ENCODE data around the gene PHYKPL. TPM values are rescaled to one million over a fixed set of nuclear protein-coding genes. Genes with fewer than 3 reads are reported as not detected.
"Not testable (repeated sequence)": the region's sequence is repeated elsewhere in the genome, so short reads cannot be mapped to it uniquely, and the experiment has no call there.

Gene PHYKPL
- total RNA-seq, 1 experiment from 2014 or later, result 41.7 TPM

DNA sequence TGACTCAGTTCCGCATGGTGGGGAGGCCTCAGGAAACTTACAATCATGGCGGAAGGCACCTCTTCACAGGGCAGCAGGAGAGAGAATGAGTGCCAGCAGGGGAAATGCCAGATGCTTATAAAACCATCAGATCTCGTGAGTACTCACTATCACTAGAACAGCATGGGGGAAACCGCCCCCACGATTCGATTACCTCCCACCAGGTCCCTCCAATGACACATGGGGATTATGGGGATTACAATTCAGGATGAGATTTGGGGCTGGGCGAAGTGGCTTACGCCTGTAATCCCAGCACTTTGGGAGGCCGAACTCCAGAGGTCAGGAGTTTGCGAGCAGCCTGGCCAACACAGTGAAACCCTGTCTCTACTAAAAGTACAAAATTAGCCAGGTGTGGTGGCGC is 34.5 kb downstream of the PHYKPL start:
- not testable (repeated sequence) for ATAC-seq, H3K9me3 Mint-ChIP-seq, H3K4me3 Mint-ChIP-seq, H3K27ac Mint-ChIP-seq, H3K36me3 Mint-ChIP-seq
- ChIA-PET CTCF (interaction anchor here (0.6 to 0.7 kb wide), 3 partner anchors 12 to 26 kb away, joined by 3 to 4 read pairs (median 3); no protein-coding TSS in a partner anchor), POLR2A (interaction anchor here (0.7 kb wide), 1 partner anchor 44 kb away, joined by 11 read pairs; the partner anchor contains the start of gene NHP2)
- peak; percentile 0 for DNase-seq (ENCODE audit: low spot score)
- Mint-ChIP-seq H3K27me3 (ENCODE audit: low read depth) (peaks cover 20% of the 10 kb centered on the region), H3K4me1 (peaks cover 23% of the 10 kb centered on the region)

DNA sequence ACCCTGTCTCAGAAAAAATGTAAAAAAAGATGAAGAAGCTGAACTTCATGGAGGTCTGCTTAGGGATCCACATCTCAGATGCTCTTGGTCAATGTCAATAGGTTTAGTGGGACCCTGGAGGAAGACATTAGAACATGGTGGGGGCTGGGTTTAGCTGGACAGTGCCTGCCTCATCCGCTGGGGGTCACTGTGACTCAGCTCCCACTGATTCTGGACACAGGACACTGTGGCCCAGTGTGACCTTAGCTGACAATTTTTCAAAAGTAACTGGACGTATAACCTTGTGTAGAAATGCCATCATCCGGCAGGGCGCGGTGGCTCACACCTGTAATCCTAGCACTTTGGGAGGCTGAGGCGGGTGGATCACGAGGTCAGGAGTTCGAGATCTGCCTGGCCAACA is 35.6 kb downstream of the PHYKPL start:
- Mint-ChIP-seq H3K4me1 (peaks cover 23% of the 10 kb centered on the region), H3K27ac (no peak overlapping the region), H3K27me3 (ENCODE audit: low read depth) (peaks cover 18% of the 10 kb centered on the region), H3K36me3 (peaks cover 14% of the 10 kb centered on the region), H3K4me3 (no peak overlapping the region), H3K9me3 (peaks cover 13% of the 10 kb centered on the region)
- TF ChIP-seq, protein P1, sequence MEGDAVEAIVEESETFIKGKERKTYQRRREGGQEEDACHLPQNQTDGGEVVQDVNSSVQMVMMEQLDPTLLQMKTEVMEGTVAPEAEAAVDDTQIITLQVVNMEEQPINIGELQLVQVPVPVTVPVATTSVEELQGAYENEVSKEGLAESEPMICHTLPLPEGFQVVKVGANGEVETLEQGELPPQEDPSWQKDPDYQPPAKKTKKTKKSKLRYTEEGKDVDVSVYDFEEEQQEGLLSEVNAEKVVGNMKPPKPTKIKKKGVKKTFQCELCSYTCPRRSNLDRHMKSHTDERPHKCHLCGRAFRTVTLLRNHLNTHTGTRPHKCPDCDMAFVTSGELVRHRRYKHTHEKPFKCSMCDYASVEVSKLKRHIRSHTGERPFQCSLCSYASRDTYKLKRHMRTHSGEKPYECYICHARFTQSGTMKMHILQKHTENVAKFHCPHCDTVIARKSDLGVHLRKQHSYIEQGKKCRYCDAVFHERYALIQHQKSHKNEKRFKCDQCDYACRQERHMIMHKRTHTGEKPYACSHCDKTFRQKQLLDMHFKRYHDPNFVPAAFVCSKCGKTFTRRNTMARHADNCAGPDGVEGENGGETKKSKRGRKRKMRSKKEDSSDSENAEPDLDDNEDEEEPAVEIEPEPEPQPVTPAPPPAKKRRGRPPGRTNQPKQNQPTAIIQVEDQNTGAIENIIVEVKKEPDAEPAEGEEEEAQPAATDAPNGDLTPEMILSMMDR (IDR thresholded peaks at IDR 0.05), result peak; percentile 44
- TF ChIP-seq ATF6 (CRISPR knock-in tag; IDR thresholded peaks at IDR 0.05), result no peak
- peak; percentile 60 for DNase-seq (ENCODE audit: low spot score)
- ChIA-PET POLR2A (interaction anchor here (0.6 to 1.6 kb wide), 2 partner anchors 15 to 16 kb away, joined by 3 to 6 read pairs; no protein-coding TSS in a partner anchor), CTCF (interaction anchor here (0.5 to 4.4 kb wide), 15 partner anchors 11 to 663 kb away, joined by 3 to 55 read pairs (median 5); partner anchors contain the start of genes NHP2 and PHYKPL)
- peak; percentile 76 for ATAC-seq

DNA sequence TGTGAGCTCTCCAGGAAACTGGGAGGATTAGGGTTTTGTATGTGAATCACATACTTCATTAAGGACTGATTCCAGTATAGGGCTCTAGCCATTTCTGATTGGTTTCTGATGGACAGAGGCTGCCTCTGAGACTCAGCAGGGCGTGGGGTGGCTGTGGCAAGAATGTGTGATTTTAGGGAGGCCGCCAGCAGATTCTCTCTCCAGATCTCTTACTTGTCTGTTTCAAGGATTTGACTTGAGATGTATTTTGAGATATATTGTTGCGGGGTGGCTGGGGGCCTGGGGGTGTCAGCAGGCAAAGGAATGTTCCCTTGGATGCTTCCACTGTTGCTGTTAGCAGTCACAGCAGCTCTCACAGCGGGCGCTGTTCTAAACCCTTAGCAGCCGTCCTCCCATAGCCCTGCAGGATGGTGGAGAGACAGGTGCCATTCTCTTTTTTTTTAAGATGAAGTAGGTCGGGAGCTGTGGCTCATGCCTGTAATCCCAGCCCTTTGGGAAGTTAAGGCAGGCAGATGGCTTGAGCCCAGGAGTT is 36.3 kb downstream of the PHYKPL start:
- CTCF ChIA-PET, result interaction anchor here (0.5 to 4.4 kb wide), 16 partner anchors 11 to 663 kb away, joined by 3 to 55 read pairs (median 5); partner anchors contain the start of genes NHP2 and PHYKPL
- DNase-seq (ENCODE audit: low spot score) (no peak), ATAC-seq (no peak)
- Mint-ChIP-seq H3K4me3 (no peak overlapping the region), H3K27ac (no peak overlapping the region), H3K36me3 (peaks cover 15% of the 10 kb centered on the region), H3K27me3 (ENCODE audit: low read depth) (peaks cover 15% of the 10 kb centered on the region), H3K4me1 (peaks cover 23% of the 10 kb centered on the region), H3K9me3 (peaks cover 13% of the 10 kb centered on the region)
- POLR2A ChIA-PET, result interaction anchor here (0.6 to 1.6 kb wide), 2 partner anchors 15 to 16 kb away, joined by 3 to 6 read pairs; no protein-coding TSS in a partner anchor
- TF ChIP-seq NFYB (CRISPR knock-in tag; conservative IDR thresholded peaks at IDR 0.05; ENCODE audit: low read depth) (no peak), ZNF121 (CRISPR knock-in tag; IDR thresholded peaks at IDR 0.05) (no peak), IRF2 (CRISPR knock-in tag; IDR thresholded peaks at IDR 0.05; ENCODE audit: borderline replicate concordance, low read depth) (no peak), RELA (CRISPR knock-in tag; IDR thresholded peaks at IDR 0.05; ENCODE audit: borderline replicate concordance) (no peak), ZNF138 (CRISPR knock-in tag; conservative IDR thresholded peaks at IDR 0.05) (no peak), ZNF317 (CRISPR knock-in tag; IDR thresholded peaks at IDR 0.05; ENCODE audit: borderline replicate concordance, low read depth) (no peak), GABPB1 (CRISPR knock-in tag; IDR thresholded peaks at IDR 0.05) (no peak), NR2C2 (CRISPR knock-in tag; IDR thresholded peaks at IDR 0.05) (no peak), ZBTB21 (CRISPR knock-in tag; IDR thresholded peaks at IDR 0.05; ENCODE audit: borderline replicate concordance) (no peak), RORB (CRISPR knock-in tag; IDR thresholded peaks at IDR 0.05) (no peak), CBFB (CRISPR knock-in tag; IDR thresholded peaks at IDR 0.05; ENCODE audit: low read depth) (no peak), OVOL2 (CRISPR knock-in tag; IDR thresholded peaks at IDR 0.05; ENCODE audit: borderline replicate concordance) (no peak)
- TF ChIP-seq, protein P2, sequence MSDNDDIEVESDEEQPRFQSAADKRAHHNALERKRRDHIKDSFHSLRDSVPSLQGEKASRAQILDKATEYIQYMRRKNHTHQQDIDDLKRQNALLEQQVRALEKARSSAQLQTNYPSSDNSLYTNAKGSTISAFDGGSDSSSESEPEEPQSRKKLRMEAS (CRISPR knock-in tag; IDR thresholded peaks at IDR 0.05), result no peak
- TF ChIP-seq, protein P3, sequence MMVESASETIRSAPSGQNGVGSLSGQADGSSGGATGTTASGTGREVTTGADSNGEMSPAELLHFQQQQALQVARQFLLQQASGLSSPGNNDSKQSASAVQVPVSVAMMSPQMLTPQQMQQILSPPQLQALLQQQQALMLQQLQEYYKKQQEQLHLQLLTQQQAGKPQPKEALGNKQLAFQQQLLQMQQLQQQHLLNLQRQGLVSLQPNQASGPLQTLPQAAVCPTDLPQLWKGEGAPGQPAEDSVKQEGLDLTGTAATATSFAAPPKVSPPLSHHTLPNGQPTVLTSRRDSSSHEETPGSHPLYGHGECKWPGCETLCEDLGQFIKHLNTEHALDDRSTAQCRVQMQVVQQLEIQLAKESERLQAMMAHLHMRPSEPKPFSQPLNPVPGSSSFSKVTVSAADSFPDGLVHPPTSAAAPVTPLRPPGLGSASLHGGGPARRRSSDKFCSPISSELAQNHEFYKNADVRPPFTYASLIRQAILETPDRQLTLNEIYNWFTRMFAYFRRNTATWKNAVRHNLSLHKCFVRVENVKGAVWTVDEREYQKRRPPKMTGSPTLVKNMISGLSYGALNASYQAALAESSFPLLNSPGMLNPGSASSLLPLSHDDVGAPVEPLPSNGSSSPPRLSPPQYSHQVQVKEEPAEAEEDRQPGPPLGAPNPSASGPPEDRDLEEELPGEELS (CRISPR knock-in tag; IDR thresholded peaks at IDR 0.05), result no peak
- TF ChIP-seq, protein P4, sequence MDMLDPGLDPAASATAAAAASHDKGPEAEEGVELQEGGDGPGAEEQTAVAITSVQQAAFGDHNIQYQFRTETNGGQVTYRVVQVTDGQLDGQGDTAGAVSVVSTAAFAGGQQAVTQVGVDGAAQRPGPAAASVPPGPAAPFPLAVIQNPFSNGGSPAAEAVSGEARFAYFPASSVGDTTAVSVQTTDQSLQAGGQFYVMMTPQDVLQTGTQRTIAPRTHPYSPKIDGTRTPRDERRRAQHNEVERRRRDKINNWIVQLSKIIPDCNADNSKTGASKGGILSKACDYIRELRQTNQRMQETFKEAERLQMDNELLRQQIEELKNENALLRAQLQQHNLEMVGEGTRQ (CRISPR knock-in tag; IDR thresholded peaks at IDR 0.05), result no peak
- TF ChIP-seq, protein P5, sequence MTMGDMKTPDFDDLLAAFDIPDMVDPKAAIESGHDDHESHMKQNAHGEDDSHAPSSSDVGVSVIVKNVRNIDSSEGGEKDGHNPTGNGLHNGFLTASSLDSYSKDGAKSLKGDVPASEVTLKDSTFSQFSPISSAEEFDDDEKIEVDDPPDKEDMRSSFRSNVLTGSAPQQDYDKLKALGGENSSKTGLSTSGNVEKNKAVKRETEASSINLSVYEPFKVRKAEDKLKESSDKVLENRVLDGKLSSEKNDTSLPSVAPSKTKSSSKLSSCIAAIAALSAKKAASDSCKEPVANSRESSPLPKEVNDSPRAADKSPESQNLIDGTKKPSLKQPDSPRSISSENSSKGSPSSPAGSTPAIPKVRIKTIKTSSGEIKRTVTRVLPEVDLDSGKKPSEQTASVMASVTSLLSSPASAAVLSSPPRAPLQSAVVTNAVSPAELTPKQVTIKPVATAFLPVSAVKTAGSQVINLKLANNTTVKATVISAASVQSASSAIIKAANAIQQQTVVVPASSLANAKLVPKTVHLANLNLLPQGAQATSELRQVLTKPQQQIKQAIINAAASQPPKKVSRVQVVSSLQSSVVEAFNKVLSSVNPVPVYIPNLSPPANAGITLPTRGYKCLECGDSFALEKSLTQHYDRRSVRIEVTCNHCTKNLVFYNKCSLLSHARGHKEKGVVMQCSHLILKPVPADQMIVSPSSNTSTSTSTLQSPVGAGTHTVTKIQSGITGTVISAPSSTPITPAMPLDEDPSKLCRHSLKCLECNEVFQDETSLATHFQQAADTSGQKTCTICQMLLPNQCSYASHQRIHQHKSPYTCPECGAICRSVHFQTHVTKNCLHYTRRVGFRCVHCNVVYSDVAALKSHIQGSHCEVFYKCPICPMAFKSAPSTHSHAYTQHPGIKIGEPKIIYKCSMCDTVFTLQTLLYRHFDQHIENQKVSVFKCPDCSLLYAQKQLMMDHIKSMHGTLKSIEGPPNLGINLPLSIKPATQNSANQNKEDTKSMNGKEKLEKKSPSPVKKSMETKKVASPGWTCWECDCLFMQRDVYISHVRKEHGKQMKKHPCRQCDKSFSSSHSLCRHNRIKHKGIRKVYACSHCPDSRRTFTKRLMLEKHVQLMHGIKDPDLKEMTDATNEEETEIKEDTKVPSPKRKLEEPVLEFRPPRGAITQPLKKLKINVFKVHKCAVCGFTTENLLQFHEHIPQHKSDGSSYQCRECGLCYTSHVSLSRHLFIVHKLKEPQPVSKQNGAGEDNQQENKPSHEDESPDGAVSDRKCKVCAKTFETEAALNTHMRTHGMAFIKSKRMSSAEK (CRISPR knock-in tag; IDR thresholded peaks at IDR 0.05; ENCODE audit: borderline replicate concordance), result no peak

All from WTC11 (cell line).